T-cell (primary cell): ENCODE results near the gene SAMD14. TPM values are rescaled to one million over a fixed set of nuclear protein-coding genes. Genes with fewer than 3 reads are reported as not detected.

Source experiments
- ATAC-seq, 4 experiments: fragments of 200-7000 bp in 3 of 4; fragments of 150-1000 bp in 1 of 4; cut with Tn5 transposase; replicated peaks in 1 of 4; 1 replicate in 3 of 4; 2 replicates in 1 of 4; pipeline ENCODE4 v1.10.0; 2021; ENCODE audit warnings: moderate library complexity in 3 of 4, mild to moderate bottlenecking in 2 of 4, moderate number of reproducible peaks in 1 of 4
- CTCF ChIA-PET, 2 donors: fragments of 300-600 bp; sonication (Branson Sonifier 250); formaldehyde crosslinking; loops; one replicate each; lab custom pipeline; 2022; ENCODE audit warnings: antibody characterized with exemption in 2 of 2; lab: Charles Lee
- POLR2A ChIA-PET, 2 donors: fragments of 300-600 bp; sonication (Branson Sonifier 250); formaldehyde crosslinking; loops; one replicate each; lab custom pipeline; 2022; ENCODE audit warnings: antibody characterized with exemption in 2 of 2; lab: Charles Lee
- DNase-seq, 35 experiments: peaks; one replicate each; pipeline versions ENCODE4 v3.0.0 to v3.0.0-alpha.2; 2013 to 2023
- H3K27ac ChIP-seq: one replicate; pipeline ENCODE4 v1.5.1; 2013; ENCODE audit warnings: low read length
- H3K27me3 ChIP-seq, 2 experiments: replicated peaks in 1 of 2; 1 replicate in 1 of 2; 2 replicates in 1 of 2; pipeline versions ENCODE4 v1.6.1 to v1.7.0; 2013; ENCODE audit warnings: low read length in 1 of 2, mixed read lengths in 1 of 2; ENCODE audit not compliant: control insufficient read depth in 2 of 2, insufficient read depth in 2 of 2; ENCODE audit errors: extremely low read depth in 1 of 2
- H3K36me3 ChIP-seq, 2 donors: 1 replicate in 1 of 2; 2 replicates in 1 of 2; pipeline versions ENCODE4 v1.6.1 to v1.7.0; 2013; ENCODE audit warnings: low read length in 1 of 2; ENCODE audit not compliant: control insufficient read depth in 2 of 2, insufficient read depth in 1 of 2; ENCODE audit errors: extremely low read depth in 1 of 2
- H3K4me1 ChIP-seq, 2 experiments: 1 replicate in 1 of 2; 2 replicates in 1 of 2; pipeline versions ENCODE4 v1.6.1 to v1.7.0; 2013; ENCODE audit warnings: low read length in 2 of 2, mixed read lengths in 1 of 2; ENCODE audit not compliant: insufficient read depth in 2 of 2, control insufficient read depth in 1 of 2; ENCODE audit errors: extremely low read depth in 1 of 2
- H3K4me3 ChIP-seq, 2 donors: 1 replicate in 1 of 2; 2 replicates in 1 of 2; pipeline versions ENCODE4 v1.5.1 to v1.7.0; 2013; ENCODE audit warnings: mild to moderate bottlenecking in 2 of 2, low read length in 1 of 2, moderate library complexity in 1 of 2; ENCODE audit not compliant: control insufficient read depth in 1 of 2; ENCODE audit errors: extremely low read depth in 1 of 2
- H3K9me3 ChIP-seq: 2 replicates; pipeline ENCODE4 v1.7.0; 2013
- H3K27ac Mint-ChIP-seq, 2 donors: one replicate each; pipeline ENCODE4 v1.8.0; 2020 to 2021; ENCODE audit warnings: mild to moderate bottlenecking in 2 of 2, mixed read lengths in 2 of 2
- H3K27me3 Mint-ChIP-seq, 2 donors: one replicate each; pipeline ENCODE4 v1.8.0; 2021 to 2022; ENCODE audit warnings: mixed read lengths in 2 of 2
- H3K36me3 Mint-ChIP-seq: one replicate; pipeline ENCODE4 v1.8.0; 2021; ENCODE audit warnings: mixed read lengths
- H3K4me1 Mint-ChIP-seq, 3 donors: one replicate each; pipeline ENCODE4 v1.8.0; 2020 to 2022; ENCODE audit warnings: mixed read lengths in 3 of 3, mild to moderate bottlenecking in 1 of 3
- H3K4me3 Mint-ChIP-seq, 3 donors: one replicate each; pipeline ENCODE4 v1.8.0; 2020 to 2022; ENCODE audit warnings: mild to moderate bottlenecking in 3 of 3, mixed read lengths in 3 of 3, moderate library complexity in 3 of 3
- H3K9me3 Mint-ChIP-seq, 3 donors: one replicate each; pipeline ENCODE4 v1.8.0; 2020 to 2022; ENCODE audit warnings: mixed read lengths in 3 of 3
- WGBS: methylation state at CpG from one replicate; pipeline ENCODE4 v1.1.5; 2013; ENCODE audit warnings: missing lambda C conversion rate; ENCODE audit not compliant: insufficient coverage; 5-methylcytosine and 5-hydroxymethylcytosine counted together
- total RNA-seq, 35 experiments: library from RNA in 6 of 35; stranded (reverse) in 6 of 35; fragments of 120-200 nt in 1 of 35; gene quantifications; one replicate each; pipeline versions ENCODE4 v1.2.1 to v1.2.4 and lab custom pipeline; 2013 to 2026

SAMD14 gene
- total RNA-seq, 5 donors from 2014 or later (not counting 1 experiment from before 2014, with no cell fraction given) = 0.23 to 0.70 (median 0.35) TPM

DNA sequence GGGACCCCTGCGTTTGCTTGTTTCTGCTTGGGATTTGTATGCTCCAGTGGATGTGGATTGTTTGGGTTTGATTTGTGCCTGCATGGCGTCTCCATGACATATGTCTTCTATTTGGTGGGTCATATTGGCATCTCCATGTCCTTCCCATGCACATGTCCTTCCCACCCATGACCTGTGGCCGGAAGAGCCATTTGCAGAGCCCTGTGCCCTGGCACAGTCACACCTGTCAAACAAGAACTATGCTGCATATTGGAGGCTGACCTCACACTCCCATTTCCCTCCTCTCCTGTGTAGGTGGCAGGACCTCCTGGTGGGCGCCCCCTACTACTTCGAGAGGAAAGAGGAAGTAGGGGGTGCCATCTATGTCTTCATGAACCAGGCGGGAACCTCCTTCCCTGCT is 58.3 kb downstream of the SAMD14 start:
- ATAC-seq = no peak
- no peak overlapping the region for H3K4me3 Mint-ChIP-seq
- H3K9me3 Mint-ChIP-seq = no peaks in the 10 kb centered on the region
- peaks cover 33% of the 10 kb centered on the region for H3K36me3 Mint-ChIP-seq
- H3K4me1 Mint-ChIP-seq = no peaks in the 10 kb centered on the region
- H3K4me3 ChIP-seq = no peak overlapping the region
- no peaks in the 10 kb centered on the region for H3K27me3 ChIP-seq
- H3K36me3 ChIP-seq = peaks cover 0 to 5% of the 10 kb centered on the region in 2 donors
- POLR2A ChIA-PET = no interaction called here
- H3K4me1 ChIP-seq = no peaks in the 10 kb centered on the region
- no peak for DNase-seq
- no peak overlapping the region for H3K27ac ChIP-seq
- no peaks in the 10 kb centered on the region for H3K27me3 Mint-ChIP-seq
- no peak overlapping the region for H3K27ac Mint-ChIP-seq
- H3K9me3 ChIP-seq = no peaks in the 10 kb centered on the region
- CTCF ChIA-PET = no interaction called here
- no CpG with 5 or more reads among the region's 6 CpGs for WGBS

DNA sequence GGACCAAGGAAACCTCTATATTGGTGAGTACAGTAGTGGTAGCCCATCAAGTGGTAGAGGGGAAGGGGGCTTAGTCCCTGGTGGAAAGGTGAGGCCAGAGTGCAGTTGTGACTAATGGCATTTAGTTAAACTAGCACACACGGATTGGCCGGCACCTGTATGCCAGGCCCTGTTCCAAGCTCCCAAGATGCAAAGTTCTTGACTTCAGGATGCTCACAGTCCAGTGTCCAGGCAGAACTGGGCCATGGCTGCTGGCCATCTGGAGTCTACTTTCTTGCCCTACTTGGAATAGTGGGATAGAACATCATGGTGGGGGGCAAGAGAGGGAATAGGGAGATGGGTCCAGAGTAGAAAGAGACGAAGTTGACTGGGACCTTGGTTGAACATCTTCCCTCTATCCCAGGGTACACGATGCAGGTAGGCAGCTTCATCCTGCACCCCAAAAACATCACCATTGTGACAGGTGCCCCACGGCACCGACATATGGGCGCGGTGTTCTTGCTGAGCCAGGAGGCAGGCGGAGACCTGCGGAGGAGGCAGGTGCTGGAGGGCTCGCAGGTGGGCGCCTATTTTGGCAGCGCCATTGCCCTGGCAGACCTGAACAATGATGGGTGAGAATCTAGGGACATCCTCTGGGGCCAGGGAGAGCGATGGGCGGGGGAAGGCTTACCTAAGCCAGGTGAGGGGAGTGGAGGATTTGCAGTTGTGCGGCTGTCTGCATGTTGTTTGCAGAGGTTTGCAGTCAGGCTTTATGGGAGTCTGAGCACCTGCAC is 58.9 kb downstream of the SAMD14 start:
- Histone ChIP-seq H3K9me3 (no peaks in the 10 kb centered on the region), H3K27ac (no peak overlapping the region), H3K36me3 (peaks cover 0 to 5% of the 10 kb centered on the region in 2 donors), H3K27me3 (no peaks in the 10 kb centered on the region), H3K4me3 (no peak overlapping the region), H3K4me1 (no peaks in the 10 kb centered on the region)
- ATAC-seq = no peak
- POLR2A ChIA-PET = no interaction called here
- Mint-ChIP-seq H3K36me3 (peaks cover 33% of the 10 kb centered on the region), H3K4me3 (no peak overlapping the region), H3K27me3 (no peaks in the 10 kb centered on the region), H3K9me3 (no peaks in the 10 kb centered on the region), H3K27ac (no peak overlapping the region), H3K4me1 (no peaks in the 10 kb centered on the region)
- CTCF ChIA-PET = no interaction called here
- 88% methylated on average over 15 of the region's 16 CpGs for WGBS
- DNase-seq = no peak

GRCh38 chr17:50067996-50068395 is 62.0 kb downstream of the SAMD14 start:
- H3K27me3 Mint-ChIP-seq = no peaks in the 10 kb centered on the region
- CTCF ChIA-PET = no interaction called here
- H3K27ac ChIP-seq = no peak overlapping the region
- WGBS = 97% methylated on average over 7 of the region's 13 CpGs
- POLR2A ChIA-PET = no interaction called here
- no peak overlapping the region for H3K4me3 Mint-ChIP-seq
- no peaks in the 10 kb centered on the region for H3K4me1 ChIP-seq
- no peaks in the 10 kb centered on the region for H3K9me3 ChIP-seq
- no peak overlapping the region for H3K4me3 ChIP-seq
- peaks cover 32% of the 10 kb centered on the region for H3K36me3 Mint-ChIP-seq
- no peaks in the 10 kb centered on the region for H3K4me1 Mint-ChIP-seq
- H3K9me3 Mint-ChIP-seq = no peaks in the 10 kb centered on the region
- no peak overlapping the region for H3K27ac Mint-ChIP-seq
- peaks cover 0 to 5% of the 10 kb centered on the region in 2 donors for H3K36me3 ChIP-seq
- H3K27me3 ChIP-seq = no peaks in the 10 kb centered on the region
- DNase-seq = no peak
- no peak for ATAC-seq

DNA sequence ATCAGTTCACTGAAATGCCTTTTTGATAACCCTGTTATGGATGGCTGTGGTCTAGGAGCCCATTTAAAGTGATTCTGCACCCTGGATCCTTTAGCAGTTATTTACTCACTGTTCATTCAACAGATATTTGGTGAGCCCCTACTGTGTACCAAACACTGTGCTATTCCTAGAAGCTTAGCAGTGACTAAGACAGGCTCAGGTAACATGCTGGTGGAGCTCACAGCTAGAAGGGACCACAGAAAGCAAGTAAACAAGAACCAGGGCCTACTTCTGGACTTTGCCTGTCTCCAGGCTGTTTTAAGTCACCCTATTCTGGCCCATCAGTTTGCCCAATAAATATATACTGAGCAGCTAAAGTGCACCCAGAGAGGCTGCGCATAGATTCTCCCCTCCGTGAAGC is 63.0 kb downstream of the SAMD14 start:
- WGBS = no CpG with 5 or more reads among the region's 2 CpGs
- H3K4me1 Mint-ChIP-seq = no peaks in the 10 kb centered on the region
- no peaks in the 10 kb centered on the region for H3K9me3 Mint-ChIP-seq
- ATAC-seq (no peak), DNase-seq (no peak)
- Histone ChIP-seq H3K27me3 (no peaks in the 10 kb centered on the region), H3K9me3 (no peaks in the 10 kb centered on the region), H3K36me3 (peaks cover 0 to 3% of the 10 kb centered on the region in 2 donors), H3K27ac (no peak overlapping the region), H3K4me3 (no peak overlapping the region), H3K4me1 (no peaks in the 10 kb centered on the region)
- POLR2A ChIA-PET = no interaction called here
- CTCF ChIA-PET = interaction anchor here in 1 of 2 donors (1.0 kb wide), 1 partner anchor 27 kb away, joined by 3 read pairs; no protein-coding TSS in a partner anchor
- H3K4me3 Mint-ChIP-seq = no peak overlapping the region
- H3K36me3 Mint-ChIP-seq = peaks cover 25% of the 10 kb centered on the region
- H3K27me3 Mint-ChIP-seq = no peaks in the 10 kb centered on the region
- H3K27ac Mint-ChIP-seq = no peak overlapping the region

DNA sequence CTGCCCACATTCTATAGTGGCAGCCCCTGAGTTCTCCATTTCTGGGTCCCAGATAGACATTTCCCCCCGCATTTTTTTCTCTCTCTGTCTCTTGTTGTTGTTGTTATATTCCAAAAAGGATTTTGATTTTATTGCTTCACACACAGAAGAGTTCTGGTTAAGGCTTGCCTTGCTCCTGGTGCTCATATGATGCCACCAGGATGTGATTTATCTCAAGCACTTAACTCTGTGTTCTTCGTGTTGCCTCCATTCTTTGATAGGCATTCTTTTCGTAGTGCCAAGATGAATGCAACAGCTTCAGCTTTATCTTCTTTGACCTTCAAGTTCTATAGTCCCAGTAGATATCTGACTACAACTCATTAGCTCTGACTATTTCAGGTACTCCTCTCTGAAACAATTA is 64.9 kb downstream of the SAMD14 start:
- DNase-seq (no peak), ATAC-seq (no peak)
- Mint-ChIP-seq H3K27ac (no peak overlapping the region), H3K4me1 (no peaks in the 10 kb centered on the region), H3K4me3 (no peak overlapping the region), H3K9me3 (no peaks in the 10 kb centered on the region), H3K27me3 (no peaks in the 10 kb centered on the region), H3K36me3 (peaks cover 13% of the 10 kb centered on the region)
- Histone ChIP-seq H3K4me3 (no peak overlapping the region), H3K36me3 (peaks cover 0 to 3% of the 10 kb centered on the region in 2 donors), H3K9me3 (no peaks in the 10 kb centered on the region), H3K27ac (no peak overlapping the region), H3K4me1 (no peaks in the 10 kb centered on the region), H3K27me3 (peaks cover 0 to 1% of the 10 kb centered on the region in 2 experiments)
- ChIA-PET POLR2A (no interaction called here), CTCF (no interaction called here)
- WGBS = 89% methylated on average over 2 of the region's 3 CpGs

- no peak overlapping the region for H3K27ac Mint-ChIP-seq
- H3K36me3 Mint-ChIP-seq = peaks cover 10% of the 10 kb centered on the region
- no peaks in the 10 kb centered on the region for H3K27me3 Mint-ChIP-seq
- Histone ChIP-seq H3K4me1 (no peaks in the 10 kb centered on the region), H3K9me3 (no peaks in the 10 kb centered on the region), H3K36me3 (peaks cover 0 to 3% of the 10 kb centered on the region in 2 donors), H3K27ac (no peak overlapping the region), H3K27me3 (peaks cover 0 to 5% of the 10 kb centered on the region in 2 experiments), H3K4me3 (no peak overlapping the region)
- no peak for DNase-seq
- peaks cover 0 to 2% (median 0%) of the 10 kb centered on the region in 3 donors for H3K4me1 Mint-ChIP-seq
- POLR2A ChIA-PET = no interaction called here
- H3K4me3 Mint-ChIP-seq = no peak overlapping the region
- no peaks in the 10 kb centered on the region for H3K9me3 Mint-ChIP-seq
- CTCF ChIA-PET = interaction anchor here in 1 of 2 donors (0.5 kb wide), 2 partner anchors 136 to 245 kb away, joined by 4 read pairs; no protein-coding TSS in a partner anchor
- no peak for ATAC-seq
- 75% methylated on average over 6 of the region's 20 CpGs for WGBS
Measured at GRCh38 chr17:50064253-50065001, 65.5 kb downstream of the SAMD14 start.
